ENCODE measurements around the gene SMIM32. TPM values are rescaled to one million over a fixed set of nuclear protein-coding genes. Genes with fewer than 3 reads are reported as not detected.

The SMIM32 gene
- total and polyA plus RNA-seq, 2 donors (not counting 3 experiments of a cell fraction or from before 2014, with no cell fraction given) = not detected

- DNase-seq (ENCODE audit: low read depth, low spot score) (no peak), FAIRE-seq (no peak)
- no peaks in the 10 kb centered on the region for H4K20me1 ChIP-seq (replicated peaks; ENCODE audit: control insufficient read depth, extremely low read depth, insufficient read depth, low read length)
- peaks cover 15 to 25% of the 10 kb centered on the region in 2 experiments for H3K27me3 ChIP-seq (ENCODE audit: control insufficient read depth in 2 of 2, insufficient read depth in 2 of 2, low read length in 2 of 2)
- H3K9me1 ChIP-seq (replicated peaks; ENCODE audit: control insufficient read depth, extremely low read depth, insufficient read depth, low read length) = no peaks in the 10 kb centered on the region
- H3K9ac ChIP-seq (replicated peaks; ENCODE audit: extremely low read depth, insufficient read depth, low read length) = no peak overlapping the region
- ChIA-PET CTCF (interaction anchor here (3.2 kb wide), 1 partner anchor 10 kb away, joined by 12 read pairs; no protein-coding TSS in a partner anchor), POLR2A (no interaction called here)
- no peak overlapping the region for H3K4me2 ChIP-seq (ENCODE audit: insufficient read depth, low read length)
- H3K9me3 ChIP-seq (replicated peaks; ENCODE audit: control insufficient read depth, insufficient read depth, low read length) = no peaks in the 10 kb centered on the region
- H3K79me2 ChIP-seq (ENCODE audit: control insufficient read depth, insufficient read depth, low read length) = no peaks in the 10 kb centered on the region
- H3K27ac ChIP-seq (ENCODE audit: insufficient read depth, low read depth, low read length) = no peak overlapping the region
- no peak overlapping the region for H2AFZ ChIP-seq (ENCODE audit: low read depth, low read length)
- no peaks in the 10 kb centered on the region for H3K36me3 ChIP-seq (ENCODE audit: control insufficient read depth in 2 of 2, extremely low read depth in 1 of 2, insufficient read depth in 2 of 2, low read length in 2 of 2)
- dilution Hi-C loops (cut with MboI; ENCODE audit: extremely low pct_ligation_motif_present, low sequenced_read_pairs) (no loop called here), intact Hi-C loops (cut with micrococcal nuclease) (no loop called here)
- no peak overlapping the region for H3K4me3 ChIP-seq (replicated peaks in 1 of 3; ENCODE audit: insufficient read depth in 1 of 3, low read depth in 1 of 3, low read length in 3 of 3)
- H3K4me1 ChIP-seq (ENCODE audit: control insufficient read depth, extremely low read depth, insufficient read depth, low read length) = no peaks in the 10 kb centered on the region
- TF ChIP-seq GATA2 (IDR thresholded peaks at IDR 0.05; ENCODE audit: insufficient read depth, insufficient read length, low read depth, low read length) (no peak), MYC (IDR thresholded peaks at IDR 0.05; ENCODE audit: low read depth, low read length) (no peak), POLR2A (IDR thresholded peaks at IDR 0.05; ENCODE audit: low read depth, low read length) (no peak), JUN (IDR thresholded peaks at IDR 0.05; ENCODE audit: borderline replicate concordance, insufficient read depth, insufficient read length, low read depth) (no peak), EZH2 (IDR thresholded peaks at IDR 0.05; ENCODE audit: borderline replicate concordance, low read depth, low read length, severe bottlenecking) (no peak), FOS (IDR thresholded peaks at IDR 0.05; ENCODE audit: borderline replicate concordance, insufficient read depth, low read length) (no peak), CTCF (IDR thresholded peaks at IDR 0.05; ENCODE audit: extremely low read depth in 1 of 2, insufficient read depth in 1 of 2, low read depth in 1 of 2, low read length in 2 of 2) (no peak), POLR2AphosphoS5 (IDR thresholded peaks at IDR 0.05; ENCODE audit: insufficient read depth, low read depth, low read length) (no peak), MAX (IDR thresholded peaks at IDR 0.05; ENCODE audit: insufficient read depth, insufficient read length) (no peak)
- BruUV-seq (replicated peaks) = no TSS peak
Observed at GRCh38 chr5:136201870-136202269, 8.9 kb upstream of the SMIM32 start.

All from endothelial cell of umbilical vein (primary cell).